ENCODE data around the gene PCTP. TPM values are rescaled to one million over a fixed set of nuclear protein-coding genes. Genes with fewer than 3 reads are reported as not detected.
A peak's percentile ranks its signal among the peaks of the same experiment; 100 is the strongest.

PCTP gene
- total and polyA plus RNA-seq, 9 of the 15 experiments (the other 6 are each of a cell fraction or from before 2014, with no cell fraction given): 10.9 to 62.3 (median 41.2) TPM

- Histone ChIP-seq H3K4me3 (no peak overlapping the region), H3K4me1 (replicated peaks in 1 of 2; ENCODE audit: control insufficient read depth in 2 of 2, insufficient read depth in 2 of 2, low read length in 2 of 2) (peaks cover 0 to 7% of the 10 kb centered on the region in 2 experiments; a peak in 3 of 5 replicates), H3K27me3 (ENCODE audit: control insufficient read depth in 2 of 2, insufficient read depth in 2 of 2, low read length in 2 of 2) (no peaks in the 10 kb centered on the region), H3K36me3 (ENCODE audit: control insufficient read depth, insufficient read depth, low read length) (peaks cover 16% of the 10 kb centered on the region; the same call in 2 of the 3 replicates), H3K9me1 (ENCODE audit: control insufficient read depth, insufficient read depth, low read length) (no peaks in the 10 kb centered on the region), H2AFZ (ENCODE audit: low read depth, low read length) (no peak overlapping the region), H3K4me2 (ENCODE audit: insufficient read depth, low read length) (no peak overlapping the region), H4K20me1 (replicated peaks; ENCODE audit: control insufficient read depth, insufficient read depth, low read length) (no peaks in the 10 kb centered on the region), H3K27ac (ENCODE audit: extremely low read depth, low read depth, low read length) (no peak overlapping the region), H3K9ac (ENCODE audit: insufficient read depth in 1 of 2, low read depth in 2 of 2, low read length in 2 of 2) (no peak overlapping the region), H3K9me3 (replicated peaks; ENCODE audit: control insufficient read depth, insufficient read depth, low read depth, low read length) (no peaks in the 10 kb centered on the region), H3K79me2 (ENCODE audit: control insufficient read depth, insufficient read depth, low read length) (peaks cover 54% of the 10 kb centered on the region)
- TF ChIP-seq SPI1 (IDR thresholded peaks at IDR 0.05; ENCODE audit: borderline replicate concordance, low read depth, low read length) (no peak), FUS (optimal IDR thresholded peaks at IDR 0.05; ENCODE audit: low read depth, low read length) (no peak), ZNF431 (CRISPR knock-in tag; IDR thresholded peaks at IDR 0.05) (no peak), FOXA1 (IDR thresholded peaks at IDR 0.05; ENCODE audit: borderline replicate concordance) (no peak)
- ATAC-seq (no peak), FAIRE-seq (no peak), DNase-seq (ENCODE audit: extremely low read depth in 1 of 4, low spot score in 3 of 4) (no peak)
- WGBS (ENCODE audit: insufficient coverage, low coverage, missing lambda C conversion rate): 64% methylated on average over 4 of the region's 4 CpGs
- in situ Hi-C loops (cut with MboI) (loop anchor here (5.0 kb wide), 1 partner anchor 42 kb away; the partner anchor contains the start of gene TMEM100), intact Hi-C loops (cut with micrococcal nuclease) (loop anchor here (10.0 kb wide), 1 partner anchor 50 kb away; no protein-coding TSS in a partner anchor)
- no TSS peak for BruUV-seq (replicated peaks)
- CTCF ChIA-PET (ENCODE audit: low intra/inter-chr PET ratio): no interaction called here
- POLR2A ChIA-PET: interaction anchor here (1.1 kb wide), 1 partner anchor 14 kb away, joined by 6 read pairs; the partner anchor contains the start of gene PCTP
These were observed 13.8 kb downstream of the PCTP start for GRCh38 chr17:55764610-55765009.

DNA sequence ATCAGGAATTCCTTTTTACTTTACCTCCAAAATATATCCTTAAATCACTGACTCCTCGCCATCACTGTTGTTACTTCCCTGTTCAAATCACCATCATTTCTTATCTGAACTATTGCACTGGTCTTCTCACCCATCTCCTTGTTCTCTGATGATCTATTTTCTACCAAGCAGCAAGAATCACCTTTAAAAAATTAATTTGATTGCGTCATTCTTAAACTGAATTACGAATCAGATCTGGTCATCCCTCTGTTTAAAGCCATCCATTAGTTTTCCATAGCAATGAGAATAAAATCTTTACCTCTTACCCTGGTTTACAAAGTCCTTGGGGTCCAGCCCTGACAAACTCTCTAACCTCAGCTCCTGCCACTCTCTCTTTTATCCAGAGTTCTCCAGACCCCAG, 14.6 kb downstream of the PCTP start:
- no peak for DNase-seq (ENCODE audit: extremely low read depth in 1 of 4, low spot score in 3 of 4)
- 80% methylated on average over 3 of the region's 3 CpGs for WGBS (ENCODE audit: insufficient coverage, low coverage, missing lambda C conversion rate)
- Histone ChIP-seq H3K4me1 (replicated peaks in 1 of 2; ENCODE audit: control insufficient read depth in 2 of 2, insufficient read depth in 2 of 2, low read length in 2 of 2) (peaks cover 0 to 7% of the 10 kb centered on the region in 2 experiments; a peak in 3 of 5 replicates), H2AFZ (ENCODE audit: low read depth, low read length) (no peak overlapping the region), H3K9ac (ENCODE audit: insufficient read depth in 1 of 2, low read depth in 2 of 2, low read length in 2 of 2) (no peak overlapping the region), H3K27ac (ENCODE audit: extremely low read depth, low read depth, low read length) (no peak overlapping the region), H3K36me3 (ENCODE audit: control insufficient read depth, insufficient read depth, low read length) (peaks cover 25% of the 10 kb centered on the region; the same call in 2 of the 3 replicates), H4K20me1 (replicated peaks; ENCODE audit: control insufficient read depth, insufficient read depth, low read length) (no peaks in the 10 kb centered on the region), H3K9me1 (ENCODE audit: control insufficient read depth, insufficient read depth, low read length) (no peaks in the 10 kb centered on the region), H3K27me3 (ENCODE audit: control insufficient read depth in 2 of 2, insufficient read depth in 2 of 2, low read length in 2 of 2) (no peaks in the 10 kb centered on the region), H3K79me2 (ENCODE audit: control insufficient read depth, insufficient read depth, low read length) (peaks cover 46% of the 10 kb centered on the region), H3K9me3 (replicated peaks; ENCODE audit: control insufficient read depth, insufficient read depth, low read depth, low read length) (no peaks in the 10 kb centered on the region), H3K4me3 (no peak overlapping the region), H3K4me2 (ENCODE audit: insufficient read depth, low read length) (no peak overlapping the region)
- ATAC-seq: no peak
- in situ Hi-C loops (cut with MboI) (loop anchor here (5.0 kb wide), 1 partner anchor 43 kb away; the partner anchor contains the start of gene TMEM100), intact Hi-C loops (cut with micrococcal nuclease) (loop anchor here (10.0 kb wide), 1 partner anchor 51 kb away; no protein-coding TSS in a partner anchor)
- TF ChIP-seq ZNF780A (CRISPR knock-in tag; IDR thresholded peaks at IDR 0.05) (no peak), CEBPG (CRISPR knock-in tag; IDR thresholded peaks at IDR 0.05) (no peak), CEBPG (tag; conservative IDR thresholded peaks at IDR 0.05 in 1 of 2, IDR thresholded peaks at IDR 0.05 in 1 of 2) (peak in 1 of 2 experiments; percentile 73; a peak in 2 of 4 replicates), CEBPB (tag; IDR thresholded peaks at IDR 0.05) (peak; percentile 64), CHD2 (IDR thresholded peaks at IDR 0.05; ENCODE audit: low read depth, low read length) (no peak), MBD2 (IDR thresholded peaks at IDR 0.05; ENCODE audit: borderline replicate concordance, low read depth) (no peak)
- TF ChIP-seq, protein P1, sequence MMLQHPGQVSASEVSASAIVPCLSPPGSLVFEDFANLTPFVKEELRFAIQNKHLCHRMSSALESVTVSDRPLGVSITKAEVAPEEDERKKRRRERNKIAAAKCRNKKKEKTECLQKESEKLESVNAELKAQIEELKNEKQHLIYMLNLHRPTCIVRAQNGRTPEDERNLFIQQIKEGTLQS (IDR thresholded peaks at IDR 0.05): peak; percentile 59; the same call in 1 of the 2 replicates
- TF ChIP-seq, protein P1 (CRISPR knock-in tag; conservative IDR thresholded peaks at IDR 0.05): no peak
- TF ChIP-seq, protein P2, sequence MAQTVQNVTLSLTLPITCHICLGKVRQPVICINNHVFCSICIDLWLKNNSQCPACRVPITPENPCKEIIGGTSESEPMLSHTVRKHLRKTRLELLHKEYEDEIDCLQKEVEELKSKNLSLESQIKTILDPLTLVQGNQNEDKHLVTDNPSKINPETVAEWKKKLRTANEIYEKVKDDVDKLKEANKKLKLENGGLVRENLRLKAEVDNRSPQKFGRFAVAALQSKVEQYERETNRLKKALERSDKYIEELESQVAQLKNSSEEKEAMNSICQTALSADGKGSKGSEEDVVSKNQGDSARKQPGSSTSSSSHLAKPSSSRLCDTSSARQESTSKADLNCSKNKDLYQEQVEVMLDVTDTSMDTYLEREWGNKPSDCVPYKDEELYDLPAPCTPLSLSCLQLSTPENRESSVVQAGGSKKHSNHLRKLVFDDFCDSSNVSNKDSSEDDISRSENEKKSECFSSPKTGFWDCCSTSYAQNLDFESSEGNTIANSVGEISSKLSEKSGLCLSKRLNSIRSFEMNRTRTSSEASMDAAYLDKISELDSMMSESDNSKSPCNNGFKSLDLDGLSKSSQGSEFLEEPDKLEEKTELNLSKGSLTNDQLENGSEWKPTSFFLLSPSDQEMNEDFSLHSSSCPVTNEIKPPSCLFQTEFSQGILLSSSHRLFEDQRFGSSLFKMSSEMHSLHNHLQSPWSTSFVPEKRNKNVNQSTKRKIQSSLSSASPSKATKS (CRISPR knock-in tag; IDR thresholded peaks at IDR 0.05): no peak
- CTCF ChIA-PET (ENCODE audit: low intra/inter-chr PET ratio): no interaction called here
- POLR2A ChIA-PET: no interaction called here
- BruUV-seq (replicated peaks): no TSS peak
- no peak for FAIRE-seq
